Measurements from ENCODE around the gene TRAPPC14. TPM values are rescaled to one million over a fixed set of nuclear protein-coding genes. Genes with fewer than 3 reads are reported as not detected.
A peak's percentile ranks its signal among the peaks of the same experiment; 100 is the strongest.

The TRAPPC14 gene
- total RNA-seq, 5 donors from 2014 or later (not counting 1 experiment from before 2014, with no cell fraction given), result 52.0 to 97.2 (median 79.0) TPM

DNA sequence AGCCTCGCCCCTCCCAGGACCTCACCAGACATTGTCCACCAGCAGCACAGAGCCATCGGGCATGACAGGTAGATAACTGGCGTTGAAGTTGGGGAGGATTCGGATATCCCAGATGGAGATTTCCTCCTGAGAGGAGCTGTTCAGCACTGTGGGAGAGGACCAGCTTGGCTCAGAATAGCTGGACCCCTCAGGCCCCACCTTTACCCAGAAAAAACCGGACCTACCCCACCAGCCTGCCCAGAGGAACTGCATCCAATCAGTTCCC lies 1.5 kb downstream of the TRAPPC14 start:
- Histone ChIP-seq H3K36me3 (ENCODE audit: control insufficient read depth in 2 of 2, extremely low read depth in 1 of 2, insufficient read depth in 1 of 2, low read length in 1 of 2) (peaks cover 19 to 48% of the 10 kb centered on the region in 2 donors), H3K4me1 (ENCODE audit: control insufficient read depth in 1 of 2, extremely low read depth in 1 of 2, insufficient read depth in 2 of 2, low read length in 2 of 2) (peaks cover 19 to 62% of the 10 kb centered on the region in 2 experiments), H3K27ac (ENCODE audit: low read length) (peak overlapping the region; percentile 69), H3K9me3 (no peaks in the 10 kb centered on the region), H3K27me3 (replicated peaks in 1 of 2; ENCODE audit: control insufficient read depth in 2 of 2, extremely low read depth in 1 of 2, insufficient read depth in 2 of 2, low read length in 1 of 2) (no peaks in the 10 kb centered on the region), H3K4me3 (ENCODE audit: control insufficient read depth in 1 of 2, extremely low read depth in 1 of 2, low read length in 1 of 2) (peak overlapping the region in 1 of 2 donors; percentile 79)
- WGBS (ENCODE audit: insufficient coverage), result no CpG with 5 or more reads among the region's 5 CpGs
- no peak for DNase-seq
- peak overlapping the region; percentile 89 to 91 for H3K27ac Mint-ChIP-seq
- ChIA-PET POLR2A (interaction anchor here in 1 of 2 donors (1.0 to 1.1 kb wide), 2 partner anchors 9 to 20 kb away, joined by 3 to 5 read pairs; partner anchors contain the start of gene GPC2), CTCF (interaction anchor here in 1 of 2 donors (0.6 kb wide), 1 partner anchor 65 kb away, joined by 3 read pairs; no protein-coding TSS in a partner anchor)
- no peaks in the 10 kb centered on the region for H3K9me3 Mint-ChIP-seq
- peak overlapping the region; percentile 75 to 85 (median 81) for H3K4me3 Mint-ChIP-seq
- peaks cover 23% of the 10 kb centered on the region for H3K36me3 Mint-ChIP-seq
- peaks cover 54 to 66% (median 64%) of the 10 kb centered on the region in 3 donors for H3K4me1 Mint-ChIP-seq
- no peaks in the 10 kb centered on the region for H3K27me3 Mint-ChIP-seq
- ATAC-seq (replicated peaks in 1 of 4), result no peak

DNA sequence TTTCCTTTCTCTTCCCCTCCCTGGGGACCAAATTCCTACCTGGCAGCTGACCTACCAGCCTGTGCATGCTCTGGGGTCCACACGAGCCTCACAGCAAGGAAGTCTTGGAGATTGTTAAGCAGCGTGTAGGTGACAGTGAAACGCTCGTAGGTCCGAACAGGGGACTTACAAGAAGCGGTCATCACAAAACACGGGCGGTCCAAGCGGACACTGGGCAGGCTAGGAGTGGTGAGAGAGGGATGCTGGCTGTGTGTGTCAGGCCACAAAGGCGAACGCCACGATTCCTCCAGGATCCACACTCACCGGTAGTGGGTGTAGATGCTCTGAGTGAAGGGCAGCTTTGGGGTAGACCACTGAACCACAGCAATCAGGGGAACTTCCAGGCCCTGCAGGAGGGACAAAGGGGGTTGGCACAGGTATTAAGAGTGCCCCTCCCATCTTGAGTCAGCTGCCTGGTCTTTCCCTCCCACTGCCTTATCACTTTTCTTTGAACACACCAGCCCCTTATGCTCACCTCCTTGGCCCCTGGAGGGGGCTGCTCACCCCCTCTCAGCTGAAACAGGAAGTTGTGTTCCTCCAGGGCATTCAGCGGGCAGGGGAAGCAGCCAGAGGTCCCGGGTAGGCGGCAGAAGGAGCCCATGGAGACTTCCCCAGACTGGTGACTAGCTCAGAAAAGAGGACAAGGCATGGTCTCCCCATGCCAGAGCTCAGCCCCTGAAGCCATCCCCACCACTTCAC lies 2.0 kb downstream of the TRAPPC14 start:
- peak in 7 of 35 experiments; percentile 21 to 62 (median 35) for DNase-seq
- H3K27me3 Mint-ChIP-seq, result no peaks in the 10 kb centered on the region
- no peak overlapping the region for H3K27ac ChIP-seq (ENCODE audit: low read length)
- CTCF ChIA-PET, result no interaction called here
- peak overlapping the region in 1 of 2 donors; percentile 79 for H3K4me3 ChIP-seq (ENCODE audit: control insufficient read depth in 1 of 2, extremely low read depth in 1 of 2, low read length in 1 of 2)
- H3K4me3 Mint-ChIP-seq, result peak overlapping the region; percentile 75 to 85 (median 81)
- H3K9me3 ChIP-seq, result no peaks in the 10 kb centered on the region
- ATAC-seq (replicated peaks in 1 of 4), result peak in 1 of 4 experiments; percentile 47
- peak overlapping the region; percentile 89 to 91 for H3K27ac Mint-ChIP-seq
- POLR2A ChIA-PET, result interaction anchor here in 1 of 2 donors (0.5 to 1.1 kb wide), 2 partner anchors 10 to 273 kb away, joined by 3 to 5 read pairs; no protein-coding TSS in a partner anchor
- no peaks in the 10 kb centered on the region for H3K27me3 ChIP-seq (replicated peaks in 1 of 2; ENCODE audit: control insufficient read depth in 2 of 2, extremely low read depth in 1 of 2, insufficient read depth in 2 of 2, low read length in 1 of 2)
- peaks cover 19 to 53% of the 10 kb centered on the region in 2 donors for H3K36me3 ChIP-seq (ENCODE audit: control insufficient read depth in 2 of 2, extremely low read depth in 1 of 2, insufficient read depth in 1 of 2, low read length in 1 of 2)
- WGBS (ENCODE audit: insufficient coverage), result 69% methylated on average over 7 of the region's 16 CpGs
- H3K9me3 Mint-ChIP-seq, result no peaks in the 10 kb centered on the region
- H3K36me3 Mint-ChIP-seq, result peaks cover 23% of the 10 kb centered on the region
- peaks cover 57 to 67% (median 64%) of the 10 kb centered on the region in 3 donors for H3K4me1 Mint-ChIP-seq
- H3K4me1 ChIP-seq (ENCODE audit: control insufficient read depth in 1 of 2, extremely low read depth in 1 of 2, insufficient read depth in 2 of 2, low read length in 2 of 2), result peaks cover 18 to 66% of the 10 kb centered on the region in 2 experiments

DNA sequence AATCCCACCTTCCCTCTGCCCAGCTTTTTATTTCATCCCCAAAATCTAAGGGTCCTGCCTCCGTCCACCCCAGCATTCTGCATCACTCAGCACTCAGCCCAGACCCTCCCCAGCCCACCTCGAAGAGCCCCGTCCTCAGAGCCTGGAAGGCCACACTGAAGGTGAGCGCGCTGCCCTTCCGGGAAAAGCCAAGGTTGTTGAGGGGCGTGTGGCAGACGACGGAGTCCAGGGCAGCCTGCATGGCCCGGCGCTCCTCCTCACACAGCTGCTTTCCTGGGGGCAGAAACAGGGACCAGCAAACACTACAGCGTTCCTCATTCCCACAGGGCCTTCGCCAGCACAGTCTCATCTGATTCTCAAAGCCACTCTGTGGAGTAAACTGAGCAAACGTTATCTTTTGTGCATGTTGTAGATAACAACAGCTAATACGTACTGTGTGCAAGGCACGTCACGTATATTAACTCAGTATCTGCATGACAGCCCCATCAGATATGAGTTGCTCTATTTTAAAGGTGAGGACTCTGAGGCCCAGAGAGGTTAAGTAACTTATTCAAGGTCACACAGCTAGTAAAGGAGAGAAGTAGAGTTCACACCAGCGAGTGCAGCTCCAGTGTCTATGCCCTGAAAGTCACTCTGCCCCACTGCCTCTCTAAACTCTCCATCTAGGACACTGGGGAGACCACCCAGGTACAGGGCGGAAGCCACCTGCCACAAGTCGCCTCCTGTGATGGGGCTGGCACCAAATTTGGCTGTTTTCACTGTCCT lies 2.8 kb downstream of the TRAPPC14 start:
- H3K4me1 ChIP-seq (ENCODE audit: control insufficient read depth in 1 of 2, extremely low read depth in 1 of 2, insufficient read depth in 2 of 2, low read length in 2 of 2), result peaks cover 18 to 70% of the 10 kb centered on the region in 2 experiments
- DNase-seq (peak in 1 of 35 experiments; percentile 2), ATAC-seq (replicated peaks in 1 of 4) (no peak)
- peak overlapping the region in 1 of 3 donors; percentile 21 for H3K4me3 Mint-ChIP-seq
- no peak overlapping the region for H3K27ac ChIP-seq (ENCODE audit: low read length)
- H3K27me3 ChIP-seq (replicated peaks in 1 of 2; ENCODE audit: control insufficient read depth in 2 of 2, extremely low read depth in 1 of 2, insufficient read depth in 2 of 2, low read length in 1 of 2), result no peaks in the 10 kb centered on the region
- no peaks in the 10 kb centered on the region for H3K9me3 ChIP-seq
- no peak overlapping the region for H3K4me3 ChIP-seq (ENCODE audit: control insufficient read depth in 1 of 2, extremely low read depth in 1 of 2, low read length in 1 of 2)
- H3K9me3 Mint-ChIP-seq, result no peaks in the 10 kb centered on the region
- peaks cover 58 to 68% (median 66%) of the 10 kb centered on the region in 3 donors for H3K4me1 Mint-ChIP-seq
- H3K36me3 Mint-ChIP-seq, result peaks cover 23% of the 10 kb centered on the region
- WGBS (ENCODE audit: insufficient coverage), result 91% methylated on average over 19 of the region's 20 CpGs
- no peaks in the 10 kb centered on the region for H3K27me3 Mint-ChIP-seq
- POLR2A ChIA-PET, result no interaction called here
- CTCF ChIA-PET, result no interaction called here
- peaks cover 19 to 53% of the 10 kb centered on the region in 2 donors for H3K36me3 ChIP-seq (ENCODE audit: control insufficient read depth in 2 of 2, extremely low read depth in 1 of 2, insufficient read depth in 1 of 2, low read length in 1 of 2)
- peak overlapping the region; percentile 34 to 89 for H3K27ac Mint-ChIP-seq

DNA sequence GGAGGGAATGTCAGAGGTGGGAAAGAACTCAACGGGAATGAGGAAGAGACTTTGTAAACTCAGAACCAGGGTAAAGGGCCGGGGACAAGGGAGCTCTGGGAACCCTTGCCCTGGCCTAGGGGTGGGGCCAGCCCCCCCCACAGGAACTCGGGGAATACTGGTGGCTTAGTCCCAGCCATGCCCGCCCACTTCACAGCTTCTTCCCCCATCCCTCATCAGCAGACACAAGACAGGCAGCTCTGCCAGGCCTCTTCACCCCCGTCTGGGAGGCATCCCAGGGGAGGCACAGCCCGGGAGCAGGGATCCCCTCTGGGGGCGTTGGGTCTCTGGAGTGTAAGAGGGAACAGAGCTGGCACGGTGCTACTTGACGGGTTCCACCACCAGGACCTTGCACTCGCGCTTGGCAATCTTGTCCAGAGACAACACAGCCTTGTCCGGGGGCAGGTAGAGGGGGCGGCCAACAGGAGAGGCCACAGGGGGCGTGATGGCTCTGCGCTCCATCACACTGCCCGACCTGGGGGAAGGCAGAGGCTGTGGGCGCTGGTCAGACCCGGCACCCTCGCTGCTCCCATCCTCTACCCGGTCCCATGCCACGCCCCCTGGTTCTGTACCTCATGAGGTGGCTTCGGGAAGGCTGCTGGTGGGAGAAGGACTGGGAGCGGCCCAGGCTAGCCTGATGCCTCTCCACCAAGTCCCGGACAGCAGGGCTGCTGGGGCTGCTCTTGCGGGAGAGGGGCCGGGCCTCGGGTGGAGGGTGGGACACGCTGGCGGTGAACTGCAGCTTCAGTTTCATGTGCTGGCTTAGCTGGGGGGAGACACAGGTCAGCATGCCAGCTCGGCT lies 3.7 kb downstream of the TRAPPC14 start:
- Mint-ChIP-seq H3K4me1 (peaks cover 66 to 69% (median 68%) of the 10 kb centered on the region in 3 donors), H3K27me3 (no peaks in the 10 kb centered on the region), H3K9me3 (no peaks in the 10 kb centered on the region), H3K27ac (no peak overlapping the region), H3K4me3 (no peak overlapping the region), H3K36me3 (peaks cover 28% of the 10 kb centered on the region)
- H3K36me3 ChIP-seq (ENCODE audit: control insufficient read depth in 2 of 2, extremely low read depth in 1 of 2, insufficient read depth in 1 of 2, low read length in 1 of 2), result peaks cover 19 to 53% of the 10 kb centered on the region in 2 donors
- H3K27ac ChIP-seq (ENCODE audit: low read length), result no peak overlapping the region
- ATAC-seq (replicated peaks in 1 of 4) (no peak), DNase-seq (no peak)
- POLR2A ChIA-PET, result no interaction called here
- no peaks in the 10 kb centered on the region for H3K9me3 ChIP-seq
- CTCF ChIA-PET, result interaction anchor here in 1 of 2 donors (0.6 kb wide), 1 partner anchor 175 kb away, joined by 5 read pairs; no protein-coding TSS in a partner anchor
- 92% methylated on average over 22 of the region's 30 CpGs for WGBS (ENCODE audit: insufficient coverage)
- no peak overlapping the region for H3K4me3 ChIP-seq (ENCODE audit: control insufficient read depth in 1 of 2, extremely low read depth in 1 of 2, low read length in 1 of 2)
- no peaks in the 10 kb centered on the region for H3K27me3 ChIP-seq (replicated peaks in 1 of 2; ENCODE audit: control insufficient read depth in 2 of 2, extremely low read depth in 1 of 2, insufficient read depth in 2 of 2, low read length in 1 of 2)
- H3K4me1 ChIP-seq (ENCODE audit: control insufficient read depth in 1 of 2, extremely low read depth in 1 of 2, insufficient read depth in 2 of 2, low read length in 2 of 2), result peaks cover 24 to 71% of the 10 kb centered on the region in 2 experiments

DNA sequence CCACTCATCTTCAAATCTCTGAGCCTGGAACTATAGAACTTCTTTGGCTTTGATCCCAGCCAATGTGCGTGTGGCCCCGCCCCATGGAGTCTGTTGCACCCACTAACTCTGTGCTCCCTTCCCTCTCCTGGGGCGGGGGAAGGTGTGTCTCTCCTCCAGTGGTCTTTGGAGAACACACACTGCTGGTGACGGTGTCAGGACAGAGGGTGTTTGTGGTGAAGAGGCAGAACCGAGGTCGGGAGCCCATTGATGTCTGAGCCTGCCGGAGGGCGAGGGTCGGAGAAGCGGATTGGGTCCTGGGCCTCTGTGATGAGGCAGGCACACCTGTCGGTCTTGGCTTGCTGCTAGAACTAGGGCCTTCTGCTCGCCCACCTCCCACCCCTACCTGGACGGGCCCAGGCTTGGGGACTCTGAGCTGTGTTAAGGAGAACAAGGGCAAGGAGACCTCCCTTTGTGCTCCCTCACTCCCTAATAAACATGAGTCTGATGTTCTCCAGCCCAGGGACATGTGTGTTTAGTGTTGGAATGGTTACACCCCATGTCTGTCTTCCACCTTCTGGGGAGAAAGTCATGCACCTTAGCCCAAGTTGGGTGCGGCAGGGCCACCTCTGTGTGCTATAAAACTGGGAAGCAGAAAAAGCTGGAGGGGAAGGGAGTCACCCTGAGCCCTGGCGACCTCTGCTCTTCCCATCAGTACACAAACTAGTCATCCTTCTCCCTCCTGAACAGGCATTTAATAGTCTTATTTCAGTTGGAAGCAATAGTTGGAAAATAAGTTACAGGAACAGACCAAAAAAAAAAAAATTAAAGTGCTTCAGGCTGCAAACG lies 4.6 kb downstream of the TRAPPC14 start:
- no peak overlapping the region for H3K4me3 Mint-ChIP-seq
- H3K36me3 ChIP-seq (ENCODE audit: control insufficient read depth in 2 of 2, extremely low read depth in 1 of 2, insufficient read depth in 1 of 2, low read length in 1 of 2), result peaks cover 19 to 53% of the 10 kb centered on the region in 2 donors

More for the DNA sequence above, 4.6 kb downstream of the TRAPPC14 start:
- no CpG with 5 or more reads among the region's 16 CpGs for WGBS (ENCODE audit: insufficient coverage)
- peaks cover 20 to 71% of the 10 kb centered on the region in 2 experiments for H3K4me1 ChIP-seq (ENCODE audit: control insufficient read depth in 1 of 2, extremely low read depth in 1 of 2, insufficient read depth in 2 of 2, low read length in 2 of 2)
- ChIA-PET CTCF (no interaction called here), POLR2A (no interaction called here)
- peaks cover 65 to 67% (median 67%) of the 10 kb centered on the region in 3 donors for H3K4me1 Mint-ChIP-seq
- no peak overlapping the region for H3K27ac ChIP-seq (ENCODE audit: low read length)
- H3K36me3 Mint-ChIP-seq, result peaks cover 28% of the 10 kb centered on the region
- H3K9me3 Mint-ChIP-seq, result no peaks in the 10 kb centered on the region
- DNase-seq (no peak), ATAC-seq (replicated peaks in 1 of 4) (no peak)
- H3K27ac Mint-ChIP-seq, result peak overlapping the region; percentile 56 to 60
- no peaks in the 10 kb centered on the region for H3K27me3 Mint-ChIP-seq
- H3K4me3 ChIP-seq (ENCODE audit: control insufficient read depth in 1 of 2, extremely low read depth in 1 of 2, low read length in 1 of 2), result no peak overlapping the region
- H3K9me3 ChIP-seq, result no peaks in the 10 kb centered on the region
- H3K27me3 ChIP-seq (replicated peaks in 1 of 2; ENCODE audit: control insufficient read depth in 2 of 2, extremely low read depth in 1 of 2, insufficient read depth in 2 of 2, low read length in 1 of 2), result no peaks in the 10 kb centered on the region

Data from T-cell (primary cell).